ENCODE measurements around the gene SORCS1. TPM values are rescaled to one million over a fixed set of nuclear protein-coding genes. Genes with fewer than 3 reads are reported as not detected.
A peak's percentile ranks its signal among the peaks of the same experiment; 100 is the strongest.

The SORCS1 gene
- total RNA-seq, 6 experiments from 2014 or later = 0.04 to 0.16 (median 0.09) TPM; not detected in 2

- DNase-seq = peak; percentile 25 to 59 (median 58)
- WGBS (ENCODE audit: insufficient coverage, low coverage, low lambda C conversion rate, missing lambda C conversion rate) = 41% methylated on average over 10 of the region's 10 CpGs
These were observed 127.0 kb downstream of the SORCS1 start for GRCh38 chr10:107037192-107038122.

DNA sequence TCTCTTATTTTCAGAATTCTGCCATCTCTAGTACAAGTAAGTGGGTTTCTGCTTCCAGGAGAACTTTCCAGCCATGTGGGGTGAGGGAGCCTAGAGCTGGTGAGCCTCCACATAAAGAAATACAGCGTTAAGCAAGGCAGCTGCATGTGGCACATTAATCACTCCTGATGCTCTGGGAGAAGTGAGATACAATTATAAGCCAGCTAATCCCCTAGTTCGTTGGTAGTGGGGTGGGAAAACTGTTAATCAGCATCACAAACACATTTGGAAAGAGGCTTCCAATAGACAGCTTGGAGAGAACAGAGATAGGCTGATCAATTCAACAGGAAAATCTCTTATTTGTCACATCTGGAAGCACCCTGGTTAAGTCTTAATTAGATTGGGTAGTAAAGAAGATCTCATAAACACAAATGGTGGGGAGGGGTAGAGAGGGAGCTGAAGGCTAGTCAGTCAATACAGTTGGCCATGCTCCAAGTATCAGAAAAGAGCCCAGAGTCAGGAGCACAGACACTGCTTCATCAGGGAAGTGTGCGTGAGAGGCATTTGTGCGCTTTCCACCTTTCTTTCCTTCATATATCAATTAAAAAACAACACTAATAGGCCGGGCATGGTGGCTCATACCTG lies 130.6 kb downstream of the SORCS1 start:
- intact Hi-C loops (cut with DNase I) = no loop called here
- H3K4me1 ChIP-seq = peaks cover 0 to 10% (median 2%) of the 10 kb centered on the region in 4 donors
- no peak overlapping the region for H3K27ac ChIP-seq
- H3K4me3 ChIP-seq = no peak overlapping the region
- no peak for DNase-seq
- no peaks in the 10 kb centered on the region for H3K9me3 ChIP-seq
- TF ChIP-seq CTCF (IDR thresholded peaks at IDR 0.05) (no peak), POLR2A (IDR thresholded peaks at IDR 0.05) (no peak)
- H3K27me3 ChIP-seq = no peaks in the 10 kb centered on the region
- ATAC-seq = no peak
- 81% methylated on average over 5 of the region's 5 CpGs for WGBS (ENCODE audit: insufficient coverage, low coverage, low lambda C conversion rate, missing lambda C conversion rate)
- H3K36me3 ChIP-seq = no peaks in the 10 kb centered on the region

More at GRCh38 chr10:107037192-107038122, 127.0 kb downstream of the SORCS1 start:
- no peak for TF ChIP-seq CTCF (IDR thresholded peaks at IDR 0.05)
- TF ChIP-seq POLR2A (IDR thresholded peaks at IDR 0.05) = no peak
- H3K9me3 ChIP-seq = no peaks in the 10 kb centered on the region
- H3K27me3 ChIP-seq = no peaks in the 10 kb centered on the region
- ATAC-seq = peak; percentile 78 to 90 (median 88)
- intact Hi-C loops (cut with DNase I) = no loop called here
- H3K4me3 ChIP-seq = no peak overlapping the region
- H3K27ac ChIP-seq = peak overlapping the region in 2 of 3 donors; percentile 17 to 75
- H3K36me3 ChIP-seq = no peaks in the 10 kb centered on the region
- H3K4me1 ChIP-seq = peaks cover 0 to 10% (median 2%) of the 10 kb centered on the region in 4 donors

GRCh38 chr10:107032700-107033401 lies 131.7 kb downstream of the SORCS1 start:
- Histone ChIP-seq H3K4me3 (no peak overlapping the region), H3K27me3 (no peaks in the 10 kb centered on the region), H3K9me3 (no peaks in the 10 kb centered on the region), H3K36me3 (no peaks in the 10 kb centered on the region), H3K4me1 (peaks cover 0 to 10% (median 2%) of the 10 kb centered on the region in 4 donors), H3K27ac (no peak overlapping the region)
- 90% methylated on average over 5 of the region's 10 CpGs for WGBS (ENCODE audit: insufficient coverage, low coverage, low lambda C conversion rate, missing lambda C conversion rate)
- DNase-seq (no peak), ATAC-seq (no peak)
- intact Hi-C loops (cut with DNase I) = no loop called here
- TF ChIP-seq CTCF (IDR thresholded peaks at IDR 0.05) = no peak
- TF ChIP-seq POLR2A (IDR thresholded peaks at IDR 0.05) = no peak

DNA sequence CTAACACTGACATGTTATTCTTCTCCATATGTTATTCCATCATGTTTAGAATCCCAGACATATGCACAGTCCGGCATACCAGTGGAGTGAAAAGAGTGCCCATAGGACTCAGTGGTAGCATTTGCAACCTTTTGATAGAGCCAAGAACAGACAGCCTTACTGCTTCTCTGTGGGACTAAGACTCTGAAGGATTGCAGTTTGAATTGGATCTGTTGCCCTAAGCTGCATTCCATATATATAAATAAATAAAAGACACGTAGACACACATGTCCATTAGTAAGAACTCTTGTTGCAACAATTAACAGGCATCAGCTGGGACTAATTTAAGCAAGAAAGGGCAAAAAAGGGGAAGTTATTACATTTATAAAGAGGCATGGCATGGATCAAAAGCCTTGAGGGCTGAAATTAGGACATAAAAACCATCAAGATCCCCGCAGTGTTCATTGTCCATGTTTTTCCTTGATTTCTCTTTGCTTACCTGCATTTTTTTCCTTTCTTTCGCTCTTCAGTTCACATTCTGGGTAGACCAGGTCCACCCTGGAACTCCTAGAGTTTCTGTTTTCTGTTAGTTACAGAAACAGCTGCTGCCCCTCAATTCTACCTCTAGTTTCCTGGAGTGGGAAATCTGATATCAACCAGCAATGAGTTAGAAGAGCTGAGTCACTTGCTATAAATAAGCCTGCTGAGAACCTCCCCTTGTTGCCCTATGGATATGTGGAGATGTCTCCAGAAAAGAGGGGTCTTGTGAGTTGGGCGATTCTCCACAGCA lies 132.4 kb downstream of the SORCS1 start:
- intact Hi-C loops (cut with DNase I) = no loop called here
- H3K27me3 ChIP-seq = no peaks in the 10 kb centered on the region
- H3K4me1 ChIP-seq = peaks cover 0 to 6% (median 1%) of the 10 kb centered on the region in 4 donors
- DNase-seq (no peak), ATAC-seq (no peak)
- no peak overlapping the region for H3K4me3 ChIP-seq
- H3K27ac ChIP-seq = no peak overlapping the region
- TF ChIP-seq POLR2A (IDR thresholded peaks at IDR 0.05) = no peak
- H3K36me3 ChIP-seq = no peaks in the 10 kb centered on the region
- H3K9me3 ChIP-seq = no peaks in the 10 kb centered on the region
- 73% methylated on average over 5 of the region's 5 CpGs for WGBS (ENCODE audit: insufficient coverage, low coverage, low lambda C conversion rate, missing lambda C conversion rate)

All from right lobe of liver (tissue), 6 donors.